Superior temporal gyrus (tissue), 1 donor: ENCODE measurements around the gene RERE.
"Not testable (repeated sequence)": the region's sequence is repeated elsewhere in the genome, so short reads cannot be mapped to it uniquely, and the experiment has no call there.

ENCODE experiments used
- DNase-seq: peaks from one replicate; pipeline ENCODE4 v3.0.0-alpha.2; 2016; ENCODE audit errors: extremely low spot score

The RERE gene

DNA sequence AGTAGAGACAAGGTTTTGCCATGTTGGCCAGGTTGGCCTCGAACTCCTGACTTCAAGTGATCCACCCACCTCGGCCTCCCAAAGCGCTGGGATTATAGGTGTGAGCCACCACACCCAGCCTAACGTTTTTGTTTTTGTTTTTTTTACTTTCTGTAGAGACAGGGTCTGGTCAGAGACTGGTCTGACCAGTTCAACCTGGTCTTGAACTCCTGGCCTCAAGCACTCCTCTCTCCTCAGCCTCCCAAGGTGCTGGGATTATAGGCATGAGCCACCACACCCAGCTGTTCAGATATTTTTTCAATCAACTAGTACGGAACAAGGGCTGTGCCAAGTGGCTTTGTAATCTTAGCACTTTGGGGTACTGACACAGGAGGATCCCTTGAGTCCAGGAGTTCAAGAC is 209.5 kb downstream of the RERE start:
- DNase-seq, result no peak

DNA sequence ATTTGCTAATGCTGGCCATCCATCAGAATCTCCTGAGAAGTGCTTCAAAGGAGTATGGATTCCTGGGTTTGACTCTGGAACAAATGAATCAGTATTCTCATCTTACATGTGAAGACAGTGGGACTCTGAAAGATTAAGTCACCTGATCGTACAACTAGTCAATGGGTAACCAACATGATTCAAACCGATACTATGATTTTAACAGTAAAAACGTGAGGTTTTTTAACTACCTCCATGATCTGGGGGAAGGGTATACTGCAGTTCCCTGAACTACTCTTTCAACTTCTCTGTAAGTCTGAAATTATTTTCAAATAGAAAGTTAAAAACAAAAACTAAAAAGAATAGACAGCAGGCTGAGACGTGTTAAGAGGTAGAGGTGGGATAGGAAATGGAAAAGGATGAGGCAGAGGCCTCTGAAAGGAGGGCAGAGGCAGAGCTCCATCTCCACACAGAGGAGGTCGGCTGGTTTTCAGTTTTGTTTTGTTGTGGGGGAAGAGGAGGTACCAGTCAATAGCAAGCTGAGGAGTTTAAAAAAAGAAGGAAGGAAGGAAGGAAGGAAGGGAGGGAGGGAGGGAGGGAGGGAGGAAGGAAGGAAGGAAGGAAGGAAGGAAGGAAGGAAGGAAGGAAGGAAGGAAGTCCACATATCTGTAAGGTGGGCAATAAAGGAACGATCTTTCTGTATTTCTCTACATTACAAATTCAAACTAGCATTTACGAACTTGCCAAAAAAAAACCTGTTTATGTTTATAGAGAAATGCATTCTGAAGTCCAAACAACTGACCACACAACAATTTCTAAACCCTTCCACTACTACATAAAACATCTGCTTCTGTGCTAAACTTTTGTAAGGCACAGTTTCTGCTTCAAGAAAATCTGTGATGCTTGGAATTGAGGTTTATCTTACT is 213.1 kb downstream of the RERE start:
- DNase-seq, result no peak

DNA sequence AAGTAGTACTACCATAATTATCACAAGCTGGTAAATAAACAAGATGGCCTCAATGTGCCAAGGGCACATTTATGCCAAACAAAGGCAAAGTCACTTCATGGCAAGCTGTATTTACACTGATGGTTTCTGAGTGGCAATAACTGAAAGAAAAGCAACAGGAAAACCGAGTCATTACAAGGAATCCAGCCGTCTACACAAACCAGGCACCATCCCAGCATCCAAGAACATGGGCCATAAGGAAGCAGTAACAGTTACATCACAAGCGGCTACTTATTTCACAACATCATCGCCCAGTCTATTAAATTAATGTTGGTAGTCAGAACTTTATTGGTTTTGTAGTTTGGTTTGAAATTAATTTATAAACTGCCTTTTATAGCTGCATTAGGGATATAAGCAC is 214.2 kb downstream of the RERE start:
- no peak for DNase-seq

- no peak for DNase-seq
Measured at GRCh38 chr1:8602471-8603219, 214.8 kb downstream of the RERE start.

GRCh38 chr1:8600336-8600735 is 217.1 kb downstream of the RERE start:
- DNase-seq, result no peak

- DNase-seq, result no peak
Measured at GRCh38 chr1:8599646-8600212, 217.7 kb downstream of the RERE start.

DNA sequence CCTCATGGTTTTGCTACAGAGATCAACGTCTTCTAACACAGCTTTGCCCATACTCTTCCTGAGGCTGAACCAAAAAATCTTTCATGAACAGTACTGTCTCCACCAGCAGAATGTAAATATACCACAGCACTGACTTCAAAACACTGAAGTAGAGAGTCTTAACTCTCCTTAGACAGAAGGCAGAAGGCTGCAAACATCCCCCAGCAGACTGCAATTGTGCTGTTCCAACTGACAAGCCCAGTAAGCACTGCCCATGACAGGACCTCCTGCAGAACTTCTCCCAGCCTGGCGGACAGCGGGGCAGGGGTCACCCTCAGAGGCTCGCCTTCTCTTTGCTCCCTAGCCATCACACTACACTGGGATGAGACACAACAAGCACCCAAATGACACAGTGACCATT is 218.7 kb downstream of the RERE start:
- peak; percentile 62 for DNase-seq

DNA sequence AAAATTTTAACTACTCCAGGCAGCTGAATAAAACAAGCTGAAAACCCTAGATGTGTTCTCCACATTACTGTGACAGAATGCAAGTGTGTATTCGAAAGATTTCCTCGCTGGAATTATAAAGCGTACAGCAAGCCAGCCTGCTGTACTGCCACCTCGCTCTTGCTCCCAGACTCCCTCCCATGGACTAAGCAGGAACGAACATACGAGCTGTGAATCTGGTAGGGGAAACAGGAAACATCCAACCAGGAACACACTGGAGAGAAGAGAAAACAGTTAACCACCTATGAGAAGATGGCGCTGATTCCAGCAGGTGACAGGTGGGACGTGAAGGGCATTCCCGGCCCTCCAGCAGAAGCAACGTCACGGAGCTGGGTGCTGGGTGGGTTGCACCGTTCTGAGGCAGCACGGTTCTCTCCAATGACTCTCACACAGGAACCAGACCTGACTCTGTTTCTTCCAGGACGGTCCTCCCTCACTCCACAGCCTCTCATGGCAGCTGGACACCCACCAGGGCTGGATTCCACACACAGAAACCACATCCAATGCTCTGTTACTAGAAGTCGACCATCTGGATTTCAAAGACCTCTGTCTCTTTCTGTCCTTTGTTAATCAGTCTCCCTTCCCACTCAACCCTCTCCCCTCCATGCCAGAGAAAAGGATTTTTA is 219.2 kb downstream of the RERE start:
- DNase-seq, result peak; percentile 82

DNA sequence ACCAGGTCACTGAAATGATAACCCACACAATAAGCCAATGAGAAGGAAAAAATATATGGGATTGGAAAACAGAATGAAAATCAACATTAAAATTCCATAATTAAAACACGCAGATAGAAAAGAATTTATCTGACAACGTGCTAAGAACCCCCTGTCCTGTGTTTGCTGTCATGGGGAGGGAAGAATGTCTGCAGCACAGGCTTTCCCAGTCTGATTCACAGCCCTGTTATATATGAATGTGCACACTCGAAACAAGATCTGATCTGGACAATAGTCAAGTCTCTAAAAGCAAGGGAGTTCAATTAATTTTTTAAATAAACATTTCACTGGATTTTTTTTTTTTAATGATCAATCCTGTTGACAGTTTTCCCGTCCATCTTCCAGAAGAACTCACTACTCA is 220.0 kb downstream of the RERE start:
- DNase-seq, result no peak

DNA sequence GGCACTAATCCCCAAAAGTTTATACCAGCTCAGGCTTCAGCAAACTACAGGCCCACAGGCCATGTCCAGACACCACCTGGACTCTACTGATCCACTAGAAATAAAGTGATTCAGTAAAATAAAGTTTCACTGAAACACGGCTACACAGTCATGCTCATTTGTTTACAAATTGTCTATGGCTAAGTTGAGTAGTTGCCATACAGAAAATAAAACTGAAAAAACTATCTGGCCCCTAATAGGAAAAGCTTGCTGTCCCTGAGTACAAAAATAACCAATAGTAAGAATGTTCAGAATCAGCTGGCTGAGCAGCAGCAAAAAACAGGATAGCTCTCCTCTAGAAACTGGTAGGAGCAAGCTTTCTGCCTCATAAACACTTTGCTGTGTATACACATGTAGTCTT is 221.5 kb downstream of the RERE start:
- no peak for DNase-seq

GRCh38 chr1:8595332-8595731 is 222.1 kb downstream of the RERE start:
- DNase-seq, result no peak

DNA sequence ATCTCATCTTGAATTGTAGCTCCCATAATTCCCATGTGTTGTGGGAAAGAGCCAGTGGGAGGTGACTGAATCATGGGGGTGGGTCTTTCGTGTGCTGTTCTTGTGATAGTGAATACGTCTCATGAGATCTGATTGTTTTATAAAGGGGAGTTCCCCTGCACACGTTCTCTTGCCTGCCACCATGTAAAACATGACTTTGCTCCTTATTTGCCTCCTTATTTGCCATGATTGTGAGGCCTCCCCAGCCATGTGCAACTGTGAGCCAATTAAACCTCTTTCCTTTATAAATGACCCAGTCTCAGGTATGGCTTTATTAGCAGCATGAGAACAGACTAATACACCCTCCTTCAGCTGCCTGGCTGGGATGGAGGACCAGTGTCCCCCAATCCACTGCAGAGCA is 224.1 kb downstream of the RERE start:
- not testable (repeated sequence) for DNase-seq

- DNase-seq, result peak; percentile 19
Measured at GRCh38 chr1:8591569-8591968, 225.9 kb downstream of the RERE start.

- peak; percentile 68 for DNase-seq
Measured at GRCh38 chr1:8590721-8591351, 226.6 kb downstream of the RERE start.

- no peak for DNase-seq
Measured at GRCh38 chr1:8589571-8589970, 227.9 kb downstream of the RERE start.

DNA sequence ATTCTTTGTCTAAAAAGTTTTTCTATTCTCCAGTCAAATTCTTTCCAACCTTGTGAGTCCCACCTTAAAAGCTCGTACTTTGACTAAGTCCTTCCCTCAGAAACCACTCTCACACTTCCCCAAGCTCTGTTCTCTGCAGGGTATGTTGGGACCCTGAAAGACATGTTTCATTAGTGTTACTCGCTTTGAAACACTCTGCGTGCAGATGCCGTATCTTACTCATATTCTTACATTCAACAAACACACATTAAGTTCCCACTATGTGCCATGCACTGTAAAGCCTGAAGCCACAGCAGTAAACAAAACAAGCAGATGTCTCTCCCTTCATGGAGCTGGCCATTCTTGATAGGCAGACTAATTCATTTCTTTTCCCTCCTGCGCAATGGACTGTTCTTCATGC is 229.7 kb downstream of the RERE start:
- no peak for DNase-seq

GRCh38 chr1:8586438-8586837 is 231.0 kb downstream of the RERE start:
- no peak for DNase-seq

DNA sequence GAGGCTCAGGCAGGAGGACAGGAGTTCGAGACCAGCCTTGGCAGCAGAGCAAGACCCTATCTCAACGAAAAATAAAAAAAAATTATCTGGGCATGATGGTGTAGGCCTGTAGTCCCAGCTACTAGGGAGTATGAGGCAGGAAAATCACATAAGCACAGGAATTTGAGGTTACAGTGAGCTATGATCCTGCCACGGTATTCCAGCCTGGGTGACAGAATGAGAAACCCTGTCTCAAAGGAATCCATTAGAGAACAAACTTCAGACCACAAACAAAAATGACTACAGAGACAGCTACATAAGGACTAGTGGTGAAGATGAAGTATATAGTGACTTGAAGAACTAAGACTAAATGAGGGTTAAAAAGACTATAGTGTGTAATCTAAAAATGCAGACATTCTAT is 233.1 kb downstream of the RERE start:
- no peak for DNase-seq

- DNase-seq, result no peak
Measured at GRCh38 chr1:8583031-8583430, 234.4 kb downstream of the RERE start.

- DNase-seq, result no peak
Measured at GRCh38 chr1:8580566-8580965, 236.9 kb downstream of the RERE start.

DNA sequence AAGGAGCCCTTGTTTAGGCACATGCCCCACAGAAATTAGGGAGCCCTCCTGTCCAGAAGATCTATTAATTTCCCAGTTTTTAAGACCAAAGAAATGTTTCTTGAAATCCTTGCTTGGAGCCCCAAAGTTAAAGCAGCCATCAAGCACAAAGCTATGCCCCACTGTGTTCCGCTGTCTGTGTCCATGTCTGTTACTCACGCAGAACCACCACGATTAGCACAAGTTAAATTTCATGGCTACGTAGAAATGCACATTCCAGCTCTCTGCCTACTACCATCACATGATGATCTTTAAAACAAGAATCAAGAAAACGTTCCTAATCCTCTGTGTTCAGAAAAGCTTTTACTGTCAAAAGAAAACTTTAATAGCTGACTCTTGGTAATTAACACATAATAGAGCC is 238.5 kb downstream of the RERE start:
- DNase-seq, result no peak
